Dendritic cell treated with granulocyte-macrophage colony-stimulating factor and Interleukin-4, amounts not matched to agents 40 ng/mL and 50 ng/mL, for 4 days (primary cell): Measurements from ENCODE around the gene PCBP3.

ENCODE experiments used
- H3K27ac Mint-ChIP-seq: one replicate; pipeline ENCODE4 v1.8.0; 2022; ENCODE audit warnings: mild to moderate bottlenecking, mixed read lengths
- H3K27me3 Mint-ChIP-seq: one replicate; pipeline ENCODE4 v1.8.0; 2022; ENCODE audit warnings: mild to moderate bottlenecking, mixed read lengths
- H3K36me3 Mint-ChIP-seq: one replicate; pipeline ENCODE4 v1.8.0; 2022; ENCODE audit warnings: low read depth, mixed read lengths
- H3K4me1 Mint-ChIP-seq: one replicate; pipeline ENCODE4 v1.8.0; 2022; ENCODE audit warnings: low read depth, mixed read lengths
- H3K4me3 Mint-ChIP-seq: one replicate; pipeline ENCODE4 v1.8.0; 2022; ENCODE audit warnings: mild to moderate bottlenecking, moderate library complexity, mixed read lengths
- H3K9me3 Mint-ChIP-seq: one replicate; pipeline ENCODE4 v1.8.0; 2022; ENCODE audit warnings: mixed read lengths
- intact Hi-C: fragments of 100-400 bp; cut with micrococcal nuclease; formaldehyde crosslinking; loops from one replicate; pipeline ENCODE4 v1.15.0; 2022

PCBP3 gene

DNA sequence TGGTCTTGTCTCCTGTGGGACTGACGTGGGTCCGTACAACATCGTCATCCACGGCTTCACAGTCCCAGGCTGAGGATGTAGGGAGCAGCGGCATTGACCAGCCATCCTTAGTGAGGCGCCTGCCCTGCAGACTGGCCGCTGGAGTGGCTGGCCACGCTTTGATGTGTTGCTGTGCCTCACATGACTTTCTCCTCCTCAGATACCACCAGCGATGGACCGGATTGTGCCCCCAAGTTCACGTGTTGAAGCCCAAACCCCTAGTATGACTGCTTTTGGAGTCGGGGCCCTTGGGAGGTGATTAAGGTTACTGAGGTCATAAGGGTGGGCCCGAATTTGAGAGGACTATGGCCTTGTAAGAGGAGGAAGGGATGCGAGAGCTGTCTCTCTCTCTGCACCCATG is 122.5 kb downstream of the PCBP3 start:
- H3K36me3 Mint-ChIP-seq = no peaks in the 10 kb centered on the region
- no peak overlapping the region for H3K27ac Mint-ChIP-seq
- no peaks in the 10 kb centered on the region for H3K27me3 Mint-ChIP-seq
- intact Hi-C loops = no loop called here
- H3K9me3 Mint-ChIP-seq = no peaks in the 10 kb centered on the region
- no peak overlapping the region for H3K4me3 Mint-ChIP-seq
- H3K4me1 Mint-ChIP-seq = no peaks in the 10 kb centered on the region

DNA sequence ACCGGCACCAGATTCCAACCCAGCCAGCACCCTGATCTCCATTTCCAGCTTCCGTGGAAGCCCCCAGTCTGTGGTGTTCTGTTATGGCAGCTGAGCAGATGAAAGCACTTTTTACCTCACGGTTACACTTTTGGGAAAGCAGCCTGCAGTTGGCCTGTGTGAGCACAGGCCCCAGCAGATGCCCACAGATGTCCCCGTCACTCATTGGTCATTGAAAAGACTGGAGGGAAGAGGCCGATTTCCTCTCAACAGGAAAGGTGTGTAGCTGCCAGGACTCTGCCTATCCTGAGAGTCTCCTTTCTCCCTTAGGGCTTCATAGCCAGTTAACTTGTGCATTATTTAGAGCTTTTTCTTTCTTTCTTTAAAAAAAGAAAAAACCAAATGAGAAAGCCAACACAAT is 123.0 kb downstream of the PCBP3 start:
- H3K27me3 Mint-ChIP-seq = no peaks in the 10 kb centered on the region
- no peaks in the 10 kb centered on the region for H3K4me1 Mint-ChIP-seq
- no peak overlapping the region for H3K27ac Mint-ChIP-seq
- no peaks in the 10 kb centered on the region for H3K36me3 Mint-ChIP-seq
- intact Hi-C loops = no loop called here
- no peak overlapping the region for H3K4me3 Mint-ChIP-seq
- H3K9me3 Mint-ChIP-seq = no peaks in the 10 kb centered on the region

DNA sequence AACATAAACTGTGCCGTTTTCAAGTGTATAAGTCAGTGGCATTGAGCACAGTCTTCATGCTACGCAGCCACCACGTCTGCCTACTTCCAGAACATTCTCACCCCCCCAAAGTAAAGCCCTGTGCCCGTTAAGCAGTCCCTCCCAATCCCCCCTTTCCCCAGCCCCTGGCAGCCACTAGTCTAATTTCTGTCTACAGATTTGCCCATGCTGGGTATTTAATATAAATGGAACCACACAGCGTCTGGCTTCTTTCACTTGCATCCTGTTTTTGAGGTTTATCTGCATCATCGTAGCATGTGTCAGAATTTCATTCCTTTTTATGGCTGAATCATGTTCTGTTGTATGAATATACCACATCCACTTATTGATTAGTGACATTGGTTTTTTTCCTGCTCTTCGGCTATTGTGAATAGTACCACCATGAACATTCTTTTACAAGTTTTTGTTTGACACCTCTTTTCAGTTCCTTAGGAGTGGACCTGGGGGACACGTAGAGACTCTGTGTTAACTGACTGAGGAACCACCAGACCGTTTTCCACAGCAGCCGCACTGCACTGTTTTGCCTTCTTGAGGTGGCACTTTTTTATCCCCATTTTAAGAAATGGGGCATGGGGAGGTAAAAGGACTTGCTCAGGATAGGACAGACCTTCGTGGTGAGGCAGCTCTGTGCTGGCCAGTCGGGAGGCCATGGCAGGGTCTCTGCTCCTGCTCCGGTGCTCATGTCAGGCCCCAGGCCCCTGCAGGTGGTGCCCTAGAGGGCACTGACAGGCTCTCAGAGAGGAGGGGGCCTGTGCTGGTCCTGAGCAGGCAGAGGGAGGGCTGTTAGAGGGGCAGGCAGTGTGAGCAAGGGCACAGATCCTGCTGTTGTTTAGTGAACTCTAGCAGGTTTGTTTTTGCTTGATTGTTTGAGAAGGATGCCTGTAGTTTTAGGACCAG is 123.8 kb downstream of the PCBP3 start:
- H3K27ac Mint-ChIP-seq = no peak overlapping the region
- H3K9me3 Mint-ChIP-seq = no peaks in the 10 kb centered on the region
- no peaks in the 10 kb centered on the region for H3K36me3 Mint-ChIP-seq
- no peaks in the 10 kb centered on the region for H3K27me3 Mint-ChIP-seq
- H3K4me3 Mint-ChIP-seq = no peak overlapping the region
- H3K4me1 Mint-ChIP-seq = no peaks in the 10 kb centered on the region
- intact Hi-C loops = no loop called here

DNA sequence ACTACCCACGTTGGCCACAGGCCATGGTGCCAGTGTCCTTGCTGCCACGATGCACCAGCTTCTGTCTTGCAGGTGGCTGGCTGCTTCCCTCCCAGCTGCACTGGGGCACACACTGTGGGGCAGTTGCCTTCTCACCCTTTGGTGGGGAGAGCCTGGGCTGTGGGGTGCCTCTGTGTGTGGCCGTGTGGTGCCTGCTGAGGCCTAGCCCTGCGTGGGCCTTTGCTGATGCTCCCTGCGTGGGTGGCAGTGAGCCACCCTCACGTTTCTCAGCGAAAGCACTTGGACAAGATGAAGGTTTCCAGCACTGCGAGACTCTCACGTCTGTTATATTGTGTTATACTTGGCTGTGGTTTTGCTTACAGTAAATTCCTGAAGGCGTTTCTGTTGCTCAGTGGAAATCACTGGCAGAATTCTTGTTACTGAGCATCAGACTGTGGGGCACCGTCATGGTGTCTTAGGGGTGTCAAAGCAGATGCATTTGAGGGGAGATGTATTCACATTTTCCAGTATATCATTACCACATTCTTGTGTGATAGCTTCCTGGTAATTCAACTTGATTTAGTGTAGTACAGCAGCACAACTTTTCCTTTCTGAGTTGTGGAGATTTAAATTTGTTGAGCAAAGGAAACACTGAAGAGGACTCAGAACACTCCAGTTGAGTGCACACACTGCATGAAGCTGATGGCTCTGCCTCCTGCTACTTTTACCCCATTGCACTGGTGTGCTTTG is 124.7 kb downstream of the PCBP3 start:
- Mint-ChIP-seq H3K27ac (no peak overlapping the region), H3K36me3 (no peaks in the 10 kb centered on the region), H3K27me3 (no peaks in the 10 kb centered on the region), H3K9me3 (no peaks in the 10 kb centered on the region), H3K4me3 (no peak overlapping the region), H3K4me1 (no peaks in the 10 kb centered on the region)
- intact Hi-C loops = no loop called here

DNA sequence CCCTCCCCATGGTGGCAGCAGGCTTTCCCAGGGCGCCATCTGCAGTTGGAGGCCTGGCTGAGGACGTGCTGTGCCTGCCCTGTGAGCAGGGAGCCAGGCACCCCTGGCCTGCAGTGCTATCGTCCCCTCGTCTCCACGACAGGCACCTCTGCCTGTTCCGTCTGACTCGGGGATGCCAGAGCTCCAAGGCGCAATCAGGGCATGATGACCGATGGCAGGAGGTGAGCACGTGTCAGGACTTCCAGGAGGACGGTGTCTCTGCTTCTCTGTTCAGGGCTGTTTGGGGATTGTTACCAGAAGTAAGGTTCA is 125.2 kb downstream of the PCBP3 start:
- H3K27ac Mint-ChIP-seq = no peak overlapping the region

DNA sequence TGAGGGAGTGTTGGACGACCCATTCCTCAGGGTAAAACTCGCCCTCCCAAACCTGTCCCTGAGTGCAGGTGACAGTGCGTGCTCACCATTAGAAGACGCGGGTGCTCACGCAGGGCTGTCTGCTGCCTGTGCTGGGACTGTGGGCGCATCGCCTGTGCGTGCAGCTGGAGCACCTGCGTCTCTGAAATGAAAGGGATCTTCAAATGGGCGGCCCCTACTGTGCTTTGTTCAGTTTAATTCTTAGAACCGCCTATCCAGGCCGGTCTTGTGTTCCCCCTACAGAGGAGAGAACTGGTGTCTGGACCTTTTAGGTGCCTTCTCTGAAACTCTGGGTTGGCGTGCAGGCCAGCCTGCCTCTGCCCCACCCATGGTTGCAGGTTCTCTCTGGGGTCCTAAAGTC is 125.8 kb downstream of the PCBP3 start:
- H3K27ac Mint-ChIP-seq = no peak overlapping the region
- H3K9me3 Mint-ChIP-seq = no peaks in the 10 kb centered on the region
- intact Hi-C loops = no loop called here
- peaks cover under 1% of the 10 kb centered on the region for H3K4me1 Mint-ChIP-seq
- H3K27me3 Mint-ChIP-seq = no peaks in the 10 kb centered on the region
- H3K4me3 Mint-ChIP-seq = no peak overlapping the region
- H3K36me3 Mint-ChIP-seq = no peaks in the 10 kb centered on the region

More for the DNA sequence above, 125.2 kb downstream of the PCBP3 start:
- H3K27me3 Mint-ChIP-seq = no peaks in the 10 kb centered on the region
- intact Hi-C loops = no loop called here
- no peak overlapping the region for H3K4me3 Mint-ChIP-seq
- no peaks in the 10 kb centered on the region for H3K9me3 Mint-ChIP-seq
- no peaks in the 10 kb centered on the region for H3K36me3 Mint-ChIP-seq
- H3K4me1 Mint-ChIP-seq = no peaks in the 10 kb centered on the region

DNA sequence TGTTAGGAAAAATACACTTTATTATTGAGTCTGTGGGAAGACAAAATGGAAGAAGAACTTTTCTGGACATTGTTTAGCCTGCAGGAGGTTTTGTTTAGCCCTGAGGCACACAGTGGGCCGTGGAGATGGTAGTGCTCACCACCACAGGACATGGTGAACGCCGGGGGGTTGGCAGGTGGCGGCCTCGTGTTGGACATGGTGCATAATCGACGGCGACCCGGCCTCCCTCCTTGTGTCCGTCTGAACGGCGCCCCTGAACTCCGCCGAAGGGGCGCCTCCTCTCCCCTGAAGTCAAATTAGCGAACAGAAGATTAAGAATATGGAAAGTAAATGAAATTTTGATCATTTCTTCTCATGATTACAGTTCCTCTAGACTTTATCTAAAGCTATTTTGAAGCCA is 126.4 kb downstream of the PCBP3 start:
- Mint-ChIP-seq H3K4me3 (no peak overlapping the region), H3K27ac (no peak overlapping the region), H3K36me3 (no peaks in the 10 kb centered on the region), H3K9me3 (no peaks in the 10 kb centered on the region), H3K27me3 (no peaks in the 10 kb centered on the region), H3K4me1 (peaks cover 7% of the 10 kb centered on the region)
- intact Hi-C loops = no loop called here

DNA sequence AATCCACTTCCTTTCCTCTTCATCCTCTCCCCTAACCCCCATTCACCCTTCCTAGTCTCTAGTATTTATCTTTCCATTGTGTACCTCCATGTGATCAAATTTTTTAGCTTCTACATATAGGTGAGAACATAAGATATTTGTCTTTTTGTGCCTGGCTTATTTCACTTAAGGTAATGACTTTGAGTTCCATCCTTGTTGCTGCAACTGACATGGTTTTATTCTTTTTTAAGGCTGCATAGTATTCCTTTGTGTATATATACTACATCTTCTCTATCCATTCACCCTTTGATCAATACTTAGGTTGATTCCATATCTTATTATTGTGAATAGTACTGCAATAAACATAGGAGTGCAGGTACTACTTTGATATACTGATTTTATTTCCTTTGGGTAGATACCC is 128.7 kb downstream of the PCBP3 start:
- Mint-ChIP-seq H3K27me3 (no peaks in the 10 kb centered on the region), H3K36me3 (no peaks in the 10 kb centered on the region), H3K27ac (no peak overlapping the region), H3K9me3 (peaks cover 12% of the 10 kb centered on the region), H3K4me1 (peaks cover 9% of the 10 kb centered on the region), H3K4me3 (no peak overlapping the region)
- intact Hi-C loops = no loop called here

DNA sequence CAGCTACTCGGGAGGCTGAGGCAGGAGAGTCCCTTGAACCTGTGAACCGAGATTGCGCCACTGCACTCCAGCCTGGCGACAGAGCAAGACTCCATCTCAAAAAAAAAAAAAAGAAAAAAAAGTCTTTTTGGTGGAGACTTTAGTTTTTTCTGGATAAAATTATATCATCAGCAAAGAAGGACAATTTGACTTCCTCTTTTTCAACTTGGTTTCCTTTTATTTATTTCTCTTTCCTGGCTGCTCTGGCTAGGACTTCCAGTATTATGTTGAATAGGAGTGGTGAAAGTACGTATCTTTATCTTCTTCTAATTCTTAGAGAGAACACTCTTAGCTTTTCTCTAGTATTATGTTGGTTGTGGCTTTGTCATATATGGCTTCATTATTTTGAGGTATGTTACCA is 130.8 kb downstream of the PCBP3 start:
- peaks cover 27% of the 10 kb centered on the region for H3K9me3 Mint-ChIP-seq
- no peak overlapping the region for H3K27ac Mint-ChIP-seq
- H3K4me1 Mint-ChIP-seq = peaks cover 9% of the 10 kb centered on the region
- H3K27me3 Mint-ChIP-seq = no peaks in the 10 kb centered on the region
- H3K36me3 Mint-ChIP-seq = no peaks in the 10 kb centered on the region
- intact Hi-C loops = no loop called here
- H3K4me3 Mint-ChIP-seq = no peak overlapping the region

DNA sequence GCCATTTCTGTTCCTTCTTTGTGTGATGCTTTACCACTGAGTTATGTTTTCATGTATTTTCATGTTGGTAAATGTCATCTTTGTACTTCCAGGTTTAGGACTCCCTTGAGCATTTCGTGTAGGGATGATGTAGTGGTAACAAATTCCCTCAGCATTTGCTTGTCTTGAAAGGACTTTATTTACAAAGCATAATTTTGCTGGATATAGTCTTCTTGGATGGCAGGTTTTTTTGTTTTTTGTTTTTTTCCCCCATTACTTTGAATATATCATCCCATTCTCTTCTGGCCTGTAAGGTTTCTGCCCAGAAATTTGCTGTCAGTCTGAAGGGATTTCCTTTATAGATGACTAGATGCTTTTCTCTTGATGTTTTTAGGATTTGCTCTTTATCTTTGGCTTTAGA is 133.4 kb downstream of the PCBP3 start:
- no peak overlapping the region for H3K27ac Mint-ChIP-seq
- H3K4me1 Mint-ChIP-seq = peaks cover 9% of the 10 kb centered on the region
- H3K9me3 Mint-ChIP-seq = peaks cover 27% of the 10 kb centered on the region
- no peaks in the 10 kb centered on the region for H3K36me3 Mint-ChIP-seq
- intact Hi-C loops = no loop called here
- H3K4me3 Mint-ChIP-seq = no peak overlapping the region
- H3K27me3 Mint-ChIP-seq = no peaks in the 10 kb centered on the region

DNA sequence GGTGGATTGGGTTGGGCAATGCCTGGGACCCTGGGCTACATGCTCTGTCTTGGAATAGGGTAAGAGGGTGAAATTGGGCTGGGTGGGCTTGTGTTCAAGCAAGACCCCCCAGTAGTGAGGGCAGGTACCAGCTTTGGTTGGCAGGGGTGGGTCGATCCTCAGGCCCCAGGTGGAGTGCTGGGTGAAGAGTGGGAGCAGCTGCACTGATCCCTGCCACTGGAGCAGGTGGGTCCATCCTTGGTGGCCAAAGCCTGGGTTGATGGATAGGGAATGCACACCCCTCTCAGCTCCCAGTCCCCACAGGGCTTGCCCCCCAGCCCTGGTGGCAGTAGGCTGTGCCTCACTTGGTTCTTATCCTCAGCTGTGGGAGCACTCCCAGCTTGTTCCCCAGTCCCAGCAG is 135.2 kb downstream of the PCBP3 start:
- Mint-ChIP-seq H3K27ac (no peak overlapping the region), H3K27me3 (no peaks in the 10 kb centered on the region), H3K9me3 (peaks cover 27% of the 10 kb centered on the region), H3K4me1 (peaks cover 9% of the 10 kb centered on the region), H3K4me3 (no peak overlapping the region), H3K36me3 (no peaks in the 10 kb centered on the region)
- intact Hi-C loops = no loop called here

DNA sequence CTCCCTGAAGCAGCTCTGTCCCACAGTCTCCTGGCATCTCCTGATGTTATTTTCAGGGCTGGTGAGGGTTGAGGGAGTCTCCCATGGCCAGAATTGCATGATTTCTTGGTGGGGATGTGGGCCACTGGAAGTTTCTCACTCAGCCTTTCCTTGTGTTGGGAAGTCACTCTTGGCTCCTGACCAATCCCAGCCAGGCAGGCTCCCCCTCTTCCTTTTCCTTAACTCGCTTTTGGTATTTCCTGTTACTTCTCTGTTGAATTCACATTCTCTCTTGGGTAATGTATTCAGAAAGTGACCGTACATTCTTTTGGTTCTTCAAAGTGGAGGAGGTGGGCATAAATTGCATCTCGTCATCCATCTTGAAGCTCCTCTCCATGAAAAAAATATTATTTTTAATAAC is 135.7 kb downstream of the PCBP3 start:
- Mint-ChIP-seq H3K27ac (no peak overlapping the region), H3K36me3 (no peaks in the 10 kb centered on the region), H3K27me3 (no peaks in the 10 kb centered on the region), H3K4me3 (no peak overlapping the region), H3K4me1 (peaks cover 9% of the 10 kb centered on the region), H3K9me3 (peaks cover 27% of the 10 kb centered on the region)
- intact Hi-C loops = no loop called here

DNA sequence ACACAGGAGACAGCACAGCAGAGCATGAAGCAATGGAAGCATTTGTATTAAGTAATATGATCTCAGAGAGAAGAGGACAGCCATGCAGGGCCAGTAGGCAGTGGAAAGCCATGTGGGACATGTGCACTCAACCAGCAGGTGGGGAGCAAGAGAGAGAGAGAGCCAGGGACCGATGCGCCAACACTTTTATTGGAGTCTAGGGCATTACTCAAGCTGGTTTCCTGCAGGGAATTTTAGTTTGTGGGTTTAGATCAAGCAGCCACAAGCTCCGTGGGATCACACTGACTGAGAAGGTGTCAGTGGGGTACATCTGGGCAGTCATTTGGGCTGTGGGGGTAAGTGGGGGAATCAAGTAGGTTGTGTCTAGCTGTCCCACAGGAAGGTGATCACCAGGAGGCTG is 137.1 kb downstream of the PCBP3 start:
- Mint-ChIP-seq H3K27me3 (no peaks in the 10 kb centered on the region), H3K4me1 (no peaks in the 10 kb centered on the region), H3K27ac (no peak overlapping the region), H3K4me3 (no peak overlapping the region), H3K9me3 (peaks cover 27% of the 10 kb centered on the region), H3K36me3 (no peaks in the 10 kb centered on the region)
- intact Hi-C loops = no loop called here

DNA sequence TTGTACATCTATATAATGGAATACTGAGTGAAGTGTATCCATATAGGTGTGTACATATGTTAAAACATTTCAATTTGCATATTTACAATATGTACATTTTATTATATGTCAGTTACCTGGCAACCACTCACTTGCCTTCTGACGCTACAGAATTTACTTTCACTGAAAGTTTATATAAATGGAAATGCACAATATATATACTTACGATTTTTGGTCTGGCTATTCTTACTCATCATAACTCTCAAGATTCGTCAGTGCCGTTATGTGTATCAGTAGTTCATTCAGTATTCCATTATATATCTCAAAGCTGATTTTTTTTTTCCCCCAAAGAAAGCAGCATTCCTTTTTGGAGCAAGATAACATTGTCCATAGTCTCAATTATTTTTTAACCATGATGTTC is 138.2 kb downstream of the PCBP3 start:
- Mint-ChIP-seq H3K4me1 (no peaks in the 10 kb centered on the region), H3K36me3 (no peaks in the 10 kb centered on the region), H3K27me3 (no peaks in the 10 kb centered on the region), H3K4me3 (no peak overlapping the region), H3K27ac (no peak overlapping the region), H3K9me3 (peaks cover 20% of the 10 kb centered on the region)
- intact Hi-C loops = no loop called here
